Tibial nerve (tissue), 4 donors: ENCODE results near the gene PCSK6. TPM values are rescaled to one million over a fixed set of nuclear protein-coding genes. Genes with fewer than 3 reads are reported as not detected.

ENCODE experiments used
- DNase-seq, 2 donors: peaks; one replicate each; pipeline ENCODE4 v3.0.0-alpha.2; 2019; ENCODE audit warnings: low spot score in 2 of 2
- H3K27ac ChIP-seq, 4 donors: fragments of 200-600 bp; sonication (generic) in 3 of 4; one replicate each; pipeline ENCODE4 v1.5.1; 2017 to 2019; ENCODE audit warnings: mild to moderate bottlenecking in 1 of 4
- H3K27me3 ChIP-seq, 2 donors: fragments of 200-600 bp; sonication (generic) in 1 of 2; one replicate each; pipeline versions ENCODE4 v1.5.1 to v1.6.0; 2017 to 2019
- H3K36me3 ChIP-seq, 3 donors: fragments of 200-600 bp; sonication (generic); one replicate each; pipeline ENCODE4 v1.5.1; 2018 to 2019
- H3K4me1 ChIP-seq, 4 donors: fragments of 200-600 bp; sonication (generic) in 3 of 4; one replicate each; pipeline ENCODE4 v1.5.1; 2017 to 2019
- H3K4me3 ChIP-seq, 4 donors: fragments of 200-600 bp; sonication (generic) in 3 of 4; one replicate each; pipeline ENCODE4 v1.5.1; 2017 to 2019; ENCODE audit warnings: mild to moderate bottlenecking in 1 of 4, moderate library complexity in 1 of 4
- H3K9me3 ChIP-seq, 4 donors: fragments of 200-600 bp; sonication (generic) in 3 of 4; one replicate each; pipeline ENCODE4 v1.5.1; 2017 to 2019
- EP300 ChIP-seq, 2 donors: sonication (generic); formaldehyde crosslinking; IDR thresholded peaks; one replicate each; pipeline ENCODE4 v1.6.1; 2017; ENCODE audit warnings: antibody characterized with exemption in 2 of 2, mild to moderate bottlenecking in 1 of 2
- POLR2A ChIP-seq, 2 donors: fragments of 450-650 bp; IDR thresholded peaks; one replicate each; pipeline ENCODE4 v1.6.1; 2017; ENCODE audit warnings: antibody characterized with exemption in 2 of 2, mild to moderate bottlenecking in 2 of 2, moderate library complexity in 2 of 2
- WGBS, 2 donors: methylation state at CpG; one replicate each; pipeline ENCODE4 v1.1.5; 2018; 5-methylcytosine and 5-hydroxymethylcytosine counted together
- total RNA-seq, 4 donors: library from RNA; depleted of rRNA; stranded (reverse); fragments of >200 nt; gene quantifications; one replicate each; pipeline ENCODE4 v1.1.0, GENCODE V29; 2016
- TF ChIP-seq, protein P1 (sequence below), 5 experiments: fragments of 200-600 bp in 3 of 5; fragments of 450-650 bp in 2 of 5; sonication (generic) in 3 of 5; IDR thresholded peaks; one replicate each; pipeline ENCODE4 v1.5.1; 2016 to 2019; ENCODE audit warnings: antibody characterized with exemption in 5 of 5, mild to moderate bottlenecking in 3 of 5, moderate library complexity in 2 of 5

The PCSK6 gene
- total RNA-seq, 4 donors from 2014 or later = 8.5 to 27.0 (median 13.2) TPM

DNA sequence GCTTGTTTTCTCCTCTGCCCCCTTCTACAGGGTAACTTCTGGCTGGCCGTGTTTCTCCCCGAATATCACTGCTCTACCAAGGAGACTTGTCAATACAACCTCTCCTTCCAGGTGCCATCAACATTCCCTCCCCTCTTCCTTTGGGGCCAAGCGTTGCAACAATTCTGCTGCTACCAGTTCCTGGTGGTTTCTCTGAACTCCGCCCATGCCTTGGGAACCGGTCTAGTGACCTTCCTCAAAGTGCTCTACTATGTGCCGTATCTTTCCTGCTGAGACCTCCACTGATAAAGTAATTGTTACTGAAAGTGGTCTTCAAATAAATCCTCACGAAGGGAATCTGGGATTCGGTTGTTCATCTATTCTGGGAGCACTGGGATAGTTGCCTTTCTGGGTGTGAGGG is 26.2 kb downstream of the PCSK6 start:
- no peak overlapping the region for H3K27ac ChIP-seq
- no peaks in the 10 kb centered on the region for H3K36me3 ChIP-seq
- no peaks in the 10 kb centered on the region for H3K27me3 ChIP-seq
- H3K4me1 ChIP-seq = peaks cover 0 to 5% (median 0%) of the 10 kb centered on the region in 4 donors
- no peaks in the 10 kb centered on the region for H3K9me3 ChIP-seq
- WGBS, 2 donors = 63 to 78% methylated on average over 7 to 8 of the region's 8 CpGs
- TF ChIP-seq POLR2A (IDR thresholded peaks at IDR 0.05) = no peak
- TF ChIP-seq, protein P1, sequence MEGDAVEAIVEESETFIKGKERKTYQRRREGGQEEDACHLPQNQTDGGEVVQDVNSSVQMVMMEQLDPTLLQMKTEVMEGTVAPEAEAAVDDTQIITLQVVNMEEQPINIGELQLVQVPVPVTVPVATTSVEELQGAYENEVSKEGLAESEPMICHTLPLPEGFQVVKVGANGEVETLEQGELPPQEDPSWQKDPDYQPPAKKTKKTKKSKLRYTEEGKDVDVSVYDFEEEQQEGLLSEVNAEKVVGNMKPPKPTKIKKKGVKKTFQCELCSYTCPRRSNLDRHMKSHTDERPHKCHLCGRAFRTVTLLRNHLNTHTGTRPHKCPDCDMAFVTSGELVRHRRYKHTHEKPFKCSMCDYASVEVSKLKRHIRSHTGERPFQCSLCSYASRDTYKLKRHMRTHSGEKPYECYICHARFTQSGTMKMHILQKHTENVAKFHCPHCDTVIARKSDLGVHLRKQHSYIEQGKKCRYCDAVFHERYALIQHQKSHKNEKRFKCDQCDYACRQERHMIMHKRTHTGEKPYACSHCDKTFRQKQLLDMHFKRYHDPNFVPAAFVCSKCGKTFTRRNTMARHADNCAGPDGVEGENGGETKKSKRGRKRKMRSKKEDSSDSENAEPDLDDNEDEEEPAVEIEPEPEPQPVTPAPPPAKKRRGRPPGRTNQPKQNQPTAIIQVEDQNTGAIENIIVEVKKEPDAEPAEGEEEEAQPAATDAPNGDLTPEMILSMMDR (IDR thresholded peaks at IDR 0.05) = no peak
- DNase-seq = no peak
- no peak overlapping the region for H3K4me3 ChIP-seq

DNA sequence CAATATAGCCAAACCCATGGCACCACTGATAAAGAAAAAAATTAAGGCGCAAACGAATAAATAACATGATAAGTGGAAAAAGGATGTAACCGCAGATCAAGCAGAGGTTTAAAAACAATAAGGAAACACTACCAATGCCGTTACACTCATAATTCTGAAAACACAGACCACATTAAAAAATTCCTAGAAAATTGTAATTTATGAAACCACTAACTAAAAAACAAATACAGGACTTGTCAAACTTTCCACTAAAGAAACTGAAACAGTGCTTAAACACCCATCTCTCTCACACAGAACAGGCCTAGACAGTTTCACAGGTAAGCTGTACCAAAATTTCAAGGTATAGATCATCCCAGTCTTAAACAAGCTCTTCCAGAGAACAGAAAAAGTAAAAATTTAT is 28.4 kb downstream of the PCSK6 start:
- Histone ChIP-seq H3K27ac (no peak overlapping the region), H3K9me3 (no peaks in the 10 kb centered on the region), H3K4me1 (peaks cover 0 to 5% (median 0%) of the 10 kb centered on the region in 4 donors), H3K4me3 (no peak overlapping the region), H3K36me3 (no peaks in the 10 kb centered on the region), H3K27me3 (no peaks in the 10 kb centered on the region)
- 88% methylated on average over 4 of the region's 4 CpGs for WGBS, 2 donors
- TF ChIP-seq, protein P1 (IDR thresholded peaks at IDR 0.05) = no peak
- TF ChIP-seq POLR2A (IDR thresholded peaks at IDR 0.05) = no peak
- no peak for TF ChIP-seq EP300 (IDR thresholded peaks at IDR 0.05)
- no peak for DNase-seq

DNA sequence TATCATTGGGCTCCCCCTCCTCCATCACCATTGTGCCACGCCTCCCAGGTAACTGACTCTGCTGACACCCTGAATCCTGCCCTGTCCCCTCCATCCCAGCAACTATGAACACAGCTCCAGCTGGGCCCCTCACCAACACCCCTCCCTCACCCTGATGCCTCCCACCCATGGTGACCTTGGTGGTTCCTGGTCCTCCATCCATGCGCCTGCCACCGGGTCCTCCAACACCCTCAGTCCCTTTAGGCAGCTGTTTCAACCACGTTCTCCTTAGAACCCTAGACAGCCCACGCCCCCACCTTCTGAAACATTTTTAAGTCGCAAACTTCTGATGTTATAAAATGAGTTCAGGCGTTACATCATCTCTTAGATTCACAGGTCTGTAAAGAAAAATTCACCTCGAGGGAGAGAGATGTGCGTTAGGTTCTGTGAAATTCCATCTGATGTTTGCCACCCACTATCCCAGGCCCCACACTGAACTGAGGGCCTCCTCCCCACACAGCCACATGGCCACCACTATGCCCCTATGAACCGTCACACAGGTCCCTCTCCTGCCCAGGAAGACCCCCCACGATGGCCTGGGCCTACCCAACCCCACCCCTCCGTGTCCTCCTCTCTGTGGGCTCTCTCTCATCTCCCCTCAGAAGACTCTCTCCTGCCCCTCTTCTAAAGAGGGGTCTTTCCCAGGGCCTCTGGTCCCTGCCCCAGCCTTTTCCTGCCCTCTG is 29.8 kb downstream of the PCSK6 start:
- H3K36me3 ChIP-seq = no peaks in the 10 kb centered on the region
- DNase-seq = no peak
- no peaks in the 10 kb centered on the region for H3K27me3 ChIP-seq
- no peak for TF ChIP-seq EP300 (IDR thresholded peaks at IDR 0.05)
- no peak for TF ChIP-seq POLR2A (IDR thresholded peaks at IDR 0.05)
- TF ChIP-seq, protein P1 (IDR thresholded peaks at IDR 0.05) = no peak
- no peak overlapping the region for H3K4me3 ChIP-seq
- WGBS, 2 donors = 90% methylated on average over 12 of the region's 12 CpGs
- H3K27ac ChIP-seq = no peak overlapping the region
- H3K4me1 ChIP-seq = peaks cover 0 to 5% (median 0%) of the 10 kb centered on the region in 4 donors
- H3K9me3 ChIP-seq = no peaks in the 10 kb centered on the region

- 59% methylated on average over 16 of the region's 16 CpGs for WGBS, 2 donors
- H3K4me1 ChIP-seq = peaks cover 0 to 5% (median 0%) of the 10 kb centered on the region in 4 donors
- DNase-seq = no peak
- no peak overlapping the region for H3K4me3 ChIP-seq
- H3K27ac ChIP-seq = peak overlapping the region in 1 of 4 donors; percentile 28
- H3K27me3 ChIP-seq = no peaks in the 10 kb centered on the region
- TF ChIP-seq POLR2A (IDR thresholded peaks at IDR 0.05) (no peak), EP300 (IDR thresholded peaks at IDR 0.05) (no peak)
- TF ChIP-seq, protein P1 (IDR thresholded peaks at IDR 0.05) = no peak
- no peaks in the 10 kb centered on the region for H3K9me3 ChIP-seq
- H3K36me3 ChIP-seq = no peaks in the 10 kb centered on the region
Measured at GRCh38 chr15:101458908-101459578, 30.5 kb downstream of the PCSK6 start.
